LNCAP (cell line): Measurements from ENCODE around the gene CGA.
A peak's percentile ranks its signal among the peaks of the same experiment; 100 is the strongest.

Experiments
- CTCF ChIP-seq: fragments of 450-650 bp; IDR thresholded peaks from 2 replicates; pipeline ENCODE4 v1.5.1; 2017; ENCODE audit warnings: mild to moderate bottlenecking

CGA gene

GRCh38 chr6:87095087-87095509, at the start of gene CGA:
Gene CGA (minus strand): TSS chr6:87095106. CDS start chr6:87088200, 6,906 bp downstream.
- TF ChIP-seq CTCF, result no peak

GRCh38 chr6:87139236-87139635, 44.3 kb upstream of the CGA start:
- TF ChIP-seq CTCF, result peak; percentile 39; the same call in 1 of the 2 replicates

- TF ChIP-seq CTCF, result no peak
Observed at GRCh38 chr6:87136963-87137362, 42.1 kb upstream of the CGA start.

GRCh38 chr6:87127737-87128136, 32.8 kb upstream of the CGA start:
- no peak for TF ChIP-seq CTCF

- no peak for TF ChIP-seq CTCF
Observed at GRCh38 chr6:87126501-87126900, 31.6 kb upstream of the CGA start.

- TF ChIP-seq CTCF, result no peak
Observed at GRCh38 chr6:87124074-87124473, 29.2 kb upstream of the CGA start.

GRCh38 chr6:87122477-87122876, 27.6 kb upstream of the CGA start:
- TF ChIP-seq CTCF, result no peak

GRCh38 chr6:87118054-87118453, 23.1 kb upstream of the CGA start:
- no peak for TF ChIP-seq CTCF
